ENCODE results near the gene FLT3. TPM values are rescaled to one million over a fixed set of nuclear protein-coding genes. Genes with fewer than 3 reads are reported as not detected.

FLT3 gene
- total and polyA plus RNA-seq, 9 of the 15 experiments (the other 6 are each of a cell fraction or from before 2014, with no cell fraction given): not detected

- no peaks in the 10 kb centered on the region for H3K9me1 ChIP-seq (ENCODE audit: control insufficient read depth, insufficient read depth, low read length)
- no peaks in the 10 kb centered on the region for H3K79me2 ChIP-seq (ENCODE audit: control insufficient read depth, insufficient read depth, low read length)
- no peak overlapping the region for H3K4me2 ChIP-seq (ENCODE audit: insufficient read depth, low read length)
- H3K9me3 ChIP-seq (replicated peaks; ENCODE audit: control insufficient read depth, insufficient read depth, low read depth, low read length): no peaks in the 10 kb centered on the region
- no peaks in the 10 kb centered on the region for H4K20me1 ChIP-seq (replicated peaks; ENCODE audit: control insufficient read depth, insufficient read depth, low read length)
- ChIA-PET POLR2A (interaction anchor here (0.7 kb wide), 1 partner anchor 174 kb away, joined by 4 read pairs; no protein-coding TSS in a partner anchor), CTCF (ENCODE audit: low intra/inter-chr PET ratio) (no interaction called here)
- intact Hi-C loops (cut with micrococcal nuclease) (loop anchor here (10.0 kb wide), 2 partner anchors 262 to 592 kb away; no protein-coding TSS in a partner anchor), in situ Hi-C loops (cut with MboI) (loop anchor here (25.0 kb wide), 1 partner anchor 734 kb away; no protein-coding TSS in a partner anchor)
- H3K27ac ChIP-seq (ENCODE audit: extremely low read depth, low read depth, low read length): no peak overlapping the region
- H2AFZ ChIP-seq (ENCODE audit: low read depth, low read length): no peak overlapping the region
- DNase-seq (ENCODE audit: extremely low read depth in 1 of 4, low spot score in 3 of 4): no peak
- no TSS peak for BruUV-seq (replicated peaks)
- no peak for ATAC-seq
- H3K4me3 ChIP-seq: no peak overlapping the region
- no peak overlapping the region for H3K9ac ChIP-seq (ENCODE audit: insufficient read depth in 1 of 2, low read depth in 2 of 2, low read length in 2 of 2)
- H3K4me1 ChIP-seq (replicated peaks in 1 of 2; ENCODE audit: control insufficient read depth in 2 of 2, insufficient read depth in 2 of 2, low read length in 2 of 2): no peaks in the 10 kb centered on the region
- H3K27me3 ChIP-seq (ENCODE audit: control insufficient read depth in 2 of 2, insufficient read depth in 2 of 2, low read length in 2 of 2): peaks cover 2 to 25% of the 10 kb centered on the region in 2 experiments; a peak in 3 of 5 replicates
- FAIRE-seq: no peak
- no peaks in the 10 kb centered on the region for H3K36me3 ChIP-seq (ENCODE audit: control insufficient read depth, insufficient read depth, low read length)
- TF ChIP-seq TCF3 (CRISPR knock-in tag; IDR thresholded peaks at IDR 0.05) (no peak), ZNF282 (CRISPR knock-in tag; IDR thresholded peaks at IDR 0.05) (no peak), CREB3 (tag; conservative IDR thresholded peaks at IDR 0.05; ENCODE audit: low read depth) (no peak), RNF2 (IDR thresholded peaks at IDR 0.05) (no peak), REST (IDR thresholded peaks at IDR 0.05; ENCODE audit: borderline replicate concordance) (no peak), REST (CRISPR knock-in tag; IDR thresholded peaks at IDR 0.05; ENCODE audit: low read depth) (no peak), ZNF518B (CRISPR knock-in tag; IDR thresholded peaks at IDR 0.05) (no peak), TSC22D4 (tag; IDR thresholded peaks at IDR 0.05) (no peak)
- TF ChIP-seq, protein P1, sequence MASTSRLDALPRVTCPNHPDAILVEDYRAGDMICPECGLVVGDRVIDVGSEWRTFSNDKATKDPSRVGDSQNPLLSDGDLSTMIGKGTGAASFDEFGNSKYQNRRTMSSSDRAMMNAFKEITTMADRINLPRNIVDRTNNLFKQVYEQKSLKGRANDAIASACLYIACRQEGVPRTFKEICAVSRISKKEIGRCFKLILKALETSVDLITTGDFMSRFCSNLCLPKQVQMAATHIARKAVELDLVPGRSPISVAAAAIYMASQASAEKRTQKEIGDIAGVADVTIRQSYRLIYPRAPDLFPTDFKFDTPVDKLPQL (IDR thresholded peaks at IDR 0.05; ENCODE audit: extremely low read depth, insufficient read length): no peak
Measured at GRCh38 chr13:28052945-28053344, 47.4 kb downstream of the FLT3 start.

Data from K562 (cell line).